Measurements from ENCODE around the gene FBRSL1. TPM values are rescaled to one million over a fixed set of nuclear protein-coding genes. Genes with fewer than 3 reads are reported as not detected.

Gene FBRSL1
- total and polyA plus RNA-seq, 2 donors (not counting 1 experiment from before 2014, with no cell fraction given): 62.6 to 112 TPM

- H3K4me3 ChIP-seq (ENCODE audit: control extremely low read depth in 1 of 5, extremely low read depth in 1 of 5, insufficient read depth in 1 of 5, low read depth in 2 of 5, low read length in 4 of 5): peak overlapping the region; percentile 36 to 86 (median 78)
- ATAC-seq (ENCODE audit: low read depth) (no peak), DNase-seq (no peak)
- H3K9me3 ChIP-seq (ENCODE audit: control extremely low read depth in 1 of 3, control insufficient read depth in 2 of 3, insufficient read depth in 1 of 3, low read length in 2 of 3): peaks cover 0 to 10% (median 0%) of the 10 kb centered on the region in 3 donors
- Mint-ChIP-seq H3K27ac (peak overlapping the region; percentile 96), H3K4me1 (peaks cover 53% of the 10 kb centered on the region), H3K9me3 (ENCODE audit: insufficient read depth) (no peaks in the 10 kb centered on the region), H3K27me3 (no peaks in the 10 kb centered on the region), H3K4me3 (peak overlapping the region; percentile 91)
- 4% methylated on average over 19 of the region's 23 CpGs for WGBS (ENCODE audit: insufficient coverage)
- intact Hi-C loops (cut with micrococcal nuclease): loop anchor here (1.0 to 5.0 kb wide), 4 partner anchors 17 to 73 kb away; no protein-coding TSS in a partner anchor
- peaks cover 0 to 6% of the 10 kb centered on the region in 2 experiments for H3K36me3 ChIP-seq (replicated peaks in 1 of 2; ENCODE audit: control extremely low read depth in 1 of 2, control insufficient read depth in 1 of 2, extremely low read depth in 1 of 2, insufficient read depth in 2 of 2, low read length in 1 of 2)
- H2AFZ ChIP-seq (ENCODE audit: insufficient read depth, low read depth, low read length, poor library complexity, severe bottlenecking): peak overlapping the region; percentile 64
- H3K27ac ChIP-seq (ENCODE audit: low read length in 2 of 2): peak overlapping the region; percentile 75 to 95
- CTCF ChIA-PET: interaction anchor here (1.0 to 1.6 kb wide), 3 partner anchors 58 to 74 kb away, joined by 3 to 5 read pairs (median 3); no protein-coding TSS in a partner anchor
- H3K4me2 ChIP-seq (replicated peaks; ENCODE audit: low read depth, low read length, poor library complexity, severe bottlenecking): peak overlapping the region; percentile 99
- peak overlapping the region; percentile 90 for H3K9ac ChIP-seq (ENCODE audit: low read length)
- no peaks in the 10 kb centered on the region for H3K27me3 ChIP-seq (replicated peaks in 1 of 4; ENCODE audit: control extremely low read depth in 1 of 4, control insufficient read depth in 3 of 4, insufficient read depth in 4 of 4, low read length in 3 of 4)
- POLR2A ChIA-PET: interaction anchor here (0.7 to 2.3 kb wide), 7 partner anchors 9 to 75 kb away, joined by 3 to 7 read pairs (median 3); no protein-coding TSS in a partner anchor
- peaks cover 32 to 50% of the 10 kb centered on the region in 2 donors for H3K4me1 ChIP-seq (ENCODE audit: control insufficient read depth in 2 of 2, insufficient read depth in 2 of 2, low read length in 2 of 2)
- peaks cover 28% of the 10 kb centered on the region for H4K20me1 ChIP-seq (ENCODE audit: control insufficient read depth, insufficient read depth, low read length, poor library complexity, severe bottlenecking)
- TF ChIP-seq EZH2 (IDR thresholded peaks at IDR 0.05; ENCODE audit: borderline replicate concordance, insufficient read depth, low read depth, low read length, poor library complexity, severe bottlenecking): no peak
- TF ChIP-seq, protein P1, sequence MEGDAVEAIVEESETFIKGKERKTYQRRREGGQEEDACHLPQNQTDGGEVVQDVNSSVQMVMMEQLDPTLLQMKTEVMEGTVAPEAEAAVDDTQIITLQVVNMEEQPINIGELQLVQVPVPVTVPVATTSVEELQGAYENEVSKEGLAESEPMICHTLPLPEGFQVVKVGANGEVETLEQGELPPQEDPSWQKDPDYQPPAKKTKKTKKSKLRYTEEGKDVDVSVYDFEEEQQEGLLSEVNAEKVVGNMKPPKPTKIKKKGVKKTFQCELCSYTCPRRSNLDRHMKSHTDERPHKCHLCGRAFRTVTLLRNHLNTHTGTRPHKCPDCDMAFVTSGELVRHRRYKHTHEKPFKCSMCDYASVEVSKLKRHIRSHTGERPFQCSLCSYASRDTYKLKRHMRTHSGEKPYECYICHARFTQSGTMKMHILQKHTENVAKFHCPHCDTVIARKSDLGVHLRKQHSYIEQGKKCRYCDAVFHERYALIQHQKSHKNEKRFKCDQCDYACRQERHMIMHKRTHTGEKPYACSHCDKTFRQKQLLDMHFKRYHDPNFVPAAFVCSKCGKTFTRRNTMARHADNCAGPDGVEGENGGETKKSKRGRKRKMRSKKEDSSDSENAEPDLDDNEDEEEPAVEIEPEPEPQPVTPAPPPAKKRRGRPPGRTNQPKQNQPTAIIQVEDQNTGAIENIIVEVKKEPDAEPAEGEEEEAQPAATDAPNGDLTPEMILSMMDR (IDR thresholded peaks at IDR 0.05): no peak
- H3K79me2 ChIP-seq (ENCODE audit: control insufficient read depth, insufficient read depth, low read length): peaks cover 28% of the 10 kb centered on the region
Measured at GRCh38 chr12:132488127-132489077, 1.5 kb upstream of the FBRSL1 start.
